HUES48 (cell line): ENCODE measurements around the gene COG5.

Experiments
- H3K27ac ChIP-seq: one replicate; pipeline ENCODE4 v1.7.0; 2013; ENCODE audit warnings: low read depth, low read length, inconsistent platforms
- H3K27me3 ChIP-seq: 2 replicates; pipeline ENCODE4 v1.6.1; 2013; ENCODE audit warnings: mild to moderate bottlenecking, low read length; ENCODE audit not compliant: control insufficient read depth, insufficient read depth
- H3K36me3 ChIP-seq: 2 replicates; pipeline ENCODE4 v1.6.1; 2013; ENCODE audit warnings: low read length; ENCODE audit not compliant: control insufficient read depth, insufficient read depth
- H3K4me1 ChIP-seq: 2 replicates; pipeline ENCODE4 v1.6.1; 2013; ENCODE audit warnings: mild to moderate bottlenecking, low read length; ENCODE audit not compliant: control insufficient read depth, insufficient read depth
- H3K4me3 ChIP-seq: 2 replicates; pipeline ENCODE4 v1.5.1; 2013; ENCODE audit warnings: mild to moderate bottlenecking, low read depth, low read length
- H3K9ac ChIP-seq: 2 replicates; pipeline ENCODE4 v1.6.1; 2013; ENCODE audit warnings: mild to moderate bottlenecking, low read depth, low read length, moderate library complexity
- H3K9me3 ChIP-seq: 2 replicates; pipeline ENCODE4 v1.6.1; 2013; ENCODE audit warnings: low read length; ENCODE audit not compliant: control insufficient read depth, insufficient read depth

The COG5 gene

GRCh38 chr7:107486041-107486440 lies 77.7 kb downstream of the COG5 start:
- no peaks in the 10 kb centered on the region for H3K27me3 ChIP-seq
- H3K36me3 ChIP-seq: no peaks in the 10 kb centered on the region
- no peaks in the 10 kb centered on the region for H3K4me1 ChIP-seq
- no peak overlapping the region for H3K9ac ChIP-seq
- H3K4me3 ChIP-seq: no peak overlapping the region
- no peak overlapping the region for H3K27ac ChIP-seq
- H3K9me3 ChIP-seq: no peaks in the 10 kb centered on the region

- H3K27ac ChIP-seq: no peak overlapping the region
These were observed 81.1 kb downstream of the COG5 start for GRCh38 chr7:107482571-107482970.

GRCh38 chr7:107480932-107481331 lies 82.8 kb downstream of the COG5 start:
- no peaks in the 10 kb centered on the region for H3K36me3 ChIP-seq

More at GRCh38 chr7:107482571-107482970, 81.1 kb downstream of the COG5 start:
- no peaks in the 10 kb centered on the region for H3K27me3 ChIP-seq
- no peaks in the 10 kb centered on the region for H3K4me1 ChIP-seq
- no peaks in the 10 kb centered on the region for H3K36me3 ChIP-seq
- no peaks in the 10 kb centered on the region for H3K9me3 ChIP-seq
- no peak overlapping the region for H3K9ac ChIP-seq
- no peak overlapping the region for H3K4me3 ChIP-seq

GRCh38 chr7:107479303-107479702 lies 84.4 kb downstream of the COG5 start:
- Histone ChIP-seq H3K9me3 (no peaks in the 10 kb centered on the region), H3K4me3 (no peak overlapping the region), H3K27me3 (no peaks in the 10 kb centered on the region), H3K27ac (no peak overlapping the region), H3K4me1 (no peaks in the 10 kb centered on the region), H3K9ac (no peak overlapping the region), H3K36me3 (no peaks in the 10 kb centered on the region)

More at GRCh38 chr7:107480932-107481331, 82.8 kb downstream of the COG5 start:
- Histone ChIP-seq H3K4me3 (no peak overlapping the region), H3K4me1 (no peaks in the 10 kb centered on the region), H3K9me3 (no peaks in the 10 kb centered on the region), H3K9ac (no peak overlapping the region), H3K27ac (no peak overlapping the region), H3K27me3 (no peaks in the 10 kb centered on the region)

GRCh38 chr7:107474104-107474521 lies 89.6 kb downstream of the COG5 start:
- Histone ChIP-seq H3K36me3 (no peaks in the 10 kb centered on the region), H3K9me3 (no peaks in the 10 kb centered on the region), H3K4me3 (no peak overlapping the region), H3K27ac (no peak overlapping the region), H3K4me1 (peaks cover 8% of the 10 kb centered on the region; the same call in 1 of the 2 replicates), H3K9ac (no peak overlapping the region), H3K27me3 (no peaks in the 10 kb centered on the region)

- Histone ChIP-seq H3K27me3 (no peaks in the 10 kb centered on the region), H3K9me3 (no peaks in the 10 kb centered on the region), H3K4me3 (no peak overlapping the region)
These were observed 91.6 kb downstream of the COG5 start for GRCh38 chr7:107472116-107472515.

GRCh38 chr7:107471292-107472070 lies 92.2 kb downstream of the COG5 start:
- H3K36me3 ChIP-seq: no peaks in the 10 kb centered on the region
- no peak overlapping the region for H3K27ac ChIP-seq
- no peaks in the 10 kb centered on the region for H3K27me3 ChIP-seq
- H3K4me3 ChIP-seq: no peak overlapping the region
- no peak overlapping the region for H3K9ac ChIP-seq
- H3K9me3 ChIP-seq: no peaks in the 10 kb centered on the region
- H3K4me1 ChIP-seq: peaks cover 17% of the 10 kb centered on the region; the same call in 1 of the 2 replicates

More at GRCh38 chr7:107472116-107472515, 91.6 kb downstream of the COG5 start:
- no peak overlapping the region for H3K27ac ChIP-seq
- peaks cover 17% of the 10 kb centered on the region; the same call in 1 of the 2 replicates for H3K4me1 ChIP-seq
- no peak overlapping the region for H3K9ac ChIP-seq
- no peaks in the 10 kb centered on the region for H3K36me3 ChIP-seq

GRCh38 chr7:107469929-107470328 lies 93.8 kb downstream of the COG5 start, which contains the start of gene GPR22:
Gene GPR22, plus strand, starts transcription at chr7:107470057. Its CDS starts 4,004 bp downstream, at chr7:107474061.
- Histone ChIP-seq H3K4me1 (peaks cover 17% of the 10 kb centered on the region; the same call in 1 of the 2 replicates), H3K27ac (no peak within 1 kb of the TSS), H3K27me3 (no peaks in the 10 kb centered on the region), H3K4me3 (no peak within 1 kb of the TSS), H3K9ac (no peak within 1 kb of the TSS), H3K9me3 (no peaks in the 10 kb centered on the region), H3K36me3 (no peaks in the 10 kb centered on the region)

- no peak overlapping the region for H3K27ac ChIP-seq
- H3K4me3 ChIP-seq: no peak overlapping the region
- no peaks in the 10 kb centered on the region for H3K27me3 ChIP-seq
- H3K9me3 ChIP-seq: no peaks in the 10 kb centered on the region
- H3K9ac ChIP-seq: no peak overlapping the region
- no peaks in the 10 kb centered on the region for H3K36me3 ChIP-seq
- peaks cover 26% of the 10 kb centered on the region for H3K4me1 ChIP-seq
These were observed 94.9 kb downstream of the COG5 start for GRCh38 chr7:107468824-107469223.

- Histone ChIP-seq H3K9ac (no peak overlapping the region), H3K27ac (no peak overlapping the region), H3K36me3 (no peaks in the 10 kb centered on the region), H3K4me3 (no peak overlapping the region), H3K4me1 (peaks cover 32% of the 10 kb centered on the region), H3K27me3 (no peaks in the 10 kb centered on the region), H3K9me3 (no peaks in the 10 kb centered on the region)
These were observed 95.7 kb downstream of the COG5 start for GRCh38 chr7:107467972-107468371.

GRCh38 chr7:107464666-107465226 lies 99.0 kb downstream of the COG5 start:
- Histone ChIP-seq H3K4me3 (no peak overlapping the region), H3K36me3 (no peaks in the 10 kb centered on the region), H3K4me1 (peaks cover 27% of the 10 kb centered on the region), H3K27ac (no peak overlapping the region), H3K9me3 (no peaks in the 10 kb centered on the region), H3K9ac (no peak overlapping the region), H3K27me3 (no peaks in the 10 kb centered on the region)
